NCI-H226 (cell line): ENCODE results near the gene NXPE3.

Experiments used
- DNase-seq: peaks from one replicate; pipeline ENCODE4 v3.0.0-alpha.2; 2015

NXPE3 gene

DNA sequence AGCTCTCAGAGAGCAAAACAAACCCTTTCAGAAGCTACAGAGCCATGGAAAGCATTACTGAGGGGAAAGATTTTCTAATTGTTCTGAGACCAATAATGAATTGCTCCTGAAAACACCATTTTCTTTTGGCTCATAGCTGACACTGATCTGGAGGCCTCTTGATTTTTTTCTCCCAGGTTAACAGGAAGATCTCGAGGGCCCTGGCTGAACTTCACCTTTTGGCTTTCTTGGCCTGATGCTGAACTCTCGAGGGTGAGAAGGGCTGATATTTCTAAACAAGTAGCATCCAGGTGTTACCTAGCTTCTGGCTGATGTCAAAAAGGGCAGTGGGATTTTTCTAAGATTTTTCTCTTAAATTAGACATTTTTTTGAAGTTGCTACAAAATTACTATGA, 50.4 kb downstream of the NXPE3 start:
- no peak for DNase-seq

DNA sequence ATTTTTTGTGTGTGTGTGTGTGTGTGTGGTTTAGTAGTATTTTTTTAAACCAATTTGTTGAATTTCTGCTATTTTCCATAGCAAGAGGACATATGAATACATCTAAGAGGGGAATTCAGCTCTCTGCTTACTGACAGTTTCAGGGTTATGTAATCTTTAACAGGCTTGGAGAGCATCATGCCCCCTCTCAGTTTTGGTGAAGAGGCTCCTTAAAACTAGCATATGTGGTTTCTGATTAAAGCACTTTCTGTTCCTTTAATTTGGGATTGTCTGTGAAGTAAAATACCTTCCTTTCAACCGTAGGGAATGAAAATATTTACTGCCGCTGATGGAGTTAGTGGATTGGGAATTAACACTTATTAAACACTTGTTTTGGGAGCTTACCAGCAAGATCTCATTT, 50.9 kb downstream of the NXPE3 start:
- no peak for DNase-seq

DNA sequence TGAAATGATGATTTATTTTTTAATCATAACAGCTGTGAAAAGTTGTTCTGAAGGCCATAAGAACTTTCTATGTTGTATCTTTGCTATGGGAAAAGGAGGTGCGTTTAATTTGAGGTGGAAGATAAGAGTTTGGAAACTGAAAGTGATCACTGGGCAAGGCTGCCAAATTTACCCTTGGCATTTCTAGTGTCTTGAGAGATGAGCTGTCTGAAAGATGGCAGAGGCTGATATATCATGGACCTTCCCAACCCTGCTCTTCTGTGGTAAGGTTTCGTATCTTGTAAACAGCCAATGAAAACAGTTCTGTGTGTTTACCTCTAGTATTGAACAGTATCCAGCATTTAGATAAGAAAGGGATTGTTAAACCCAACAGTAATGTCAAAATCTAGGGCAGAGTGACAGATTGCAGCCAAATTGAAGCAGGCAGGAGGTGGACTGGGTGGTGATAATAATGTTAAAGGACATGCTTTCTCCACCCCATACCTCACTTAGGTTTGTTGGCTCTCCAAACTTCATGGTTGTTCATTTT, 54.5 kb downstream of the NXPE3 start:
- DNase-seq: no peak

DNA sequence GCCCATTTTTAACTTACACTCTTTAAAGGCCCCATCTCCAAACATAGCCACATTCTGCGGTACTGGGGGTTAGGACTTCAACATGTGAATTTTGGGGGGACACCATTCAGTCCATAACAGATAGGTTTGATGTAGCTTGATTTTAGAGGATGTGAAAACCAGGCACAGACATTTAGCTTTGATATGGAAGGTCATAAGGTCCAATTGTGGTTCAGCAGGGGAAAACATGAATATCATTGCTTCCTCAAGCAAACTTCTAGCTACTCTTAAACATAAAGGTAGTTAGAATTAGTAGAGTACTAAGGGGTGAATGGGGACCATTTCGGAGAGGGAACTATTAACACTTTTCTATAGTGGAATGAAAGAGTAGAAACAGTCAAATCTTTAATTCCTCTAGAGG, 56.7 kb downstream of the NXPE3 start:
- no peak for DNase-seq

DNA sequence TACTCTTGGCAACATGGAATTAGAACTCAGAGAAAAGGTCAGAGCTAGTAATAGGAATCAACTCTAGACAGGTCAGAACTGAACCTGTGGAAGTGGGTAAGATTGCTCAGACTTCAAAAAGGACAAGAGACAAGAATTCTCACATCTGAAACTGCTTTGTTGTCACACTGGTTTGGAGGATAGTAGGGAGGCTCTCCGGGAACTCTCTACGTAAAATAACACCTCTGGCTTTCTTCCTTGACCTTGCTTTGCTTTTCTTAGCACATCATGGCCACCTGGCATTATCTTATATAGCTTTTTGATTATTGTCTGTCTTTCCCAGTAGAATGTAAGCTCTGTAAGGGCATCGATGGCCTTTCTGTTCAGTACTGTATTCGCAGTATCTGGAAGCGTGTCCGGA, 57.1 kb downstream of the NXPE3 start:
- no peak for DNase-seq

DNA sequence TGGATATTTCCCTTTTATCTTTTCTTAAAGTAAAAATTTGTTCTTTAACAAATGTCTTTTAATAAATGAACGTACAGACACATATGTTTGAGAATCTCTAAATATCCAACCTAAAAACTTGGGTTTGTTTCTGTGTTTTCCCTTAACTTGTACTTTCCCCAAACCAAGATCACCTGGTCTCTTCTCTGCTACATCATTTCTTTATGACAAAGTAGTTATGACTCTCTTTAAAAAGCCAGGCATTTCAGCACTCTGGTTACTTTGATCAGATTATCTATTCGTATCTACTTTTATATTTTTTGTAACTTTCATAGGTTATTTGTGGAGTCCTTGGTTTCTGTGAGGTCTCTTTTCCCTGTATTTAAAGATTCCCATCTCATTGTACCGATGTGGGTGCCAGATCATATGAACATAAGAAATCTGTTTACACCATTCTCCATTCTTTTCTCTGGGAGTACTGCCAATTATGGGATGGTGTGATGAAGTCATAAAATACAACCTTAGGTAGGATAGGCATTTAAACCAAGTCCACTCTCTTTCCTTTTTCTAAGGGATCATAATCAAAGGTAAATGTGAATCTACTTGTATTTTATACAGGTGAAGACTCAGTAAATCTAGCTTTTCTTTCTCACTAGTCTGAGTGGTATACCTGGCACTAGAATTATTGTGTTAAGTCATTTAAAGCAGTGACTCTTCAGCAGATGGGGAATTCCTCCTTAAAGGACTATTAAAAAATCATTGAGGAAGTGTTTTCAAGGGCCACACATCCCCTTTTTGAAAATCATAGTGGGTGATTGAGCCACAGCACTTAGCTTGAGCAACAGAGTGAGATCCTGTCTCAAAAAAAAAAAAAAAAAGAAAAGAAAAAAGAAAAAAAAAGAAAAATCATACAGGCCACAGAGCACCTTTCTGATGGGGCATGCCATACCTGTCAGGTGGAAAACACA, 57.9 kb downstream of the NXPE3 start:
- DNase-seq: peak; percentile 73

DNA sequence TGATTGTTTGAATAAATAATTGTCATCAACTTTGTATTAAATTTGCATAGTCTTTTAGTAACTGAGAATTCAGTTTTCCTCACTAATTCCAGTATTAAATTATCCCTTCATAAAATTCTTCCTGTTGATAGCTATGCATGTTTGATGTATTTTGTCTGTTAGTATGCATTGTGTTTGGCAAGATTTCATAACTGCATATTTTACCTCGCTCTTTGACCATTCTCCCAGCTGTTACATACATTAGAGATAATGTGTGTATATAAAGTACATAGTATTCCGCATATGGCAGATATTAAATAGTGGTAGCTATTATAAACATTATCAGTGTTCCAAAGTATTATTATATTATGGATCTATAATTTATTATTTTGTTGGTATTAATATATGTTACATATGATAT, 59.7 kb downstream of the NXPE3 start:
- no peak for DNase-seq

DNA sequence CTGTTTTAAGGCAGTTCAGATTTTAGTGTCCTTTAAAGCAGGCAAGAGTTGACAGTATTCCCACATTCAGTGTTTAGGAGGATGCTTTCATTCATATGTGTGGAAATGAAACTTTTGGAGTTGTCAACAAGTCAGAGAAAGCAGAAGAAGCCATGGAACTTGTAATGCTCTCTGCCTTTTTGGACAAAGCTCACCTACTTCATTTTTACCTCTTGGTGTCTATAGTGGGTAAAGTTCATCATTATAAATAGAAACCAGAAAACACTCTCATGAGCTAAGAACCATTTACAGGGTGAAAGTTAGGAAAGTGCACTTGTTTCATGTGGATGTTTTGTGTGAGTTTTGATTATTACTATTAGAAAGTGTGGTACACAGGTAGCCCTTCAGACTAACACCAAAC, 61.1 kb downstream of the NXPE3 start:
- no peak for DNase-seq

DNA sequence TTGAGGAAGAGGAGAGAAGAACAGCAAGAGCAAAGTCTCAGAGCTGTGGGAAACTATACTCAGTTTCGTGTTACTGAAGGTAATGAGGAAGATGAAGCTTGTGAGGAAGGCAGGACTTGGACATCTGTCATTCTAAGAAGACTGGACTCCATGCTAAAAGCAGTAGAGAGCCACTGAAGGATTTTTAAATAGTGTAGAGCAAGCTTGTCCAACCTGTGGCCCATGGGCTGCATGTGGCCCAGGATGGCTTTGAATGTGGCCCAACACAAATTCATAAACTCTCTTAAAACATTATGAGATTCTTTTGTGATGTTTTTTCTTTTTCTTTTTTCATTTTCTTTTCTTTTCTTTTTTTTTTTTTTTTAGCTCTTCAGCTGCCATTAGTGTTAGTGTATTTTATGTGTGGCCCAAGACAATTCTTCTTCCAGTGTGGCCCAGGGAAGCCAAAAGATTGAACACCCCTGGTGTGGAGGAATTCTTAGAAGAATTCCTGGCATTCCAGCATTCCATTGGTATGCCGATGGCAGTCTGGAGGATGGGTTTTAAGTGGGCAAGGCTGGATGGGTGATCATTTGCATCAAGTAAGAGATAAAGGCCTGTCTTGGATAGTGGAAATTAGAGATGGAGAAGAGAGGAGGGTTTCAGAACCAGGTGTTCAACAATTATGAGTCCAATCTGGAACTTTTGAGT, 63.4 kb downstream of the NXPE3 start:
- DNase-seq: peak; percentile 90

DNA sequence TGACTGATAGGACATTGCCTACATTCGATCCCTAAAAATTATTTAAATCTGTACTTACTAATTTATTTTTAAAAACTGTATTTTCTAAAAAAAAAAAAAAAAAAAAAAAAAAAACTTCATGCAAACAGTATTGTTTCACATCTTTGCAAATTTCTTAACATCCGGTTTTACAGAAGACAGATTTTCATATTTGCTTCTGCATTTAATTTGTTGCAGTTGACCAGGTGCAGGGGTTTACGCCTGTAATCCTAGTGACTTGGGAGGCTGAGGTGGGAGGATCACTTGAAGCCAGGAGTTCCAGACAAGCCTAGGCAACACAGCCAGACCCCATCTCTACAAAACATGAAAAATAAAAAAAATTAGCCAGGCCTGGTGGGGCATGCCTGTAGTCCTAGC, 63.9 kb downstream of the NXPE3 start:
- no peak for DNase-seq

DNA sequence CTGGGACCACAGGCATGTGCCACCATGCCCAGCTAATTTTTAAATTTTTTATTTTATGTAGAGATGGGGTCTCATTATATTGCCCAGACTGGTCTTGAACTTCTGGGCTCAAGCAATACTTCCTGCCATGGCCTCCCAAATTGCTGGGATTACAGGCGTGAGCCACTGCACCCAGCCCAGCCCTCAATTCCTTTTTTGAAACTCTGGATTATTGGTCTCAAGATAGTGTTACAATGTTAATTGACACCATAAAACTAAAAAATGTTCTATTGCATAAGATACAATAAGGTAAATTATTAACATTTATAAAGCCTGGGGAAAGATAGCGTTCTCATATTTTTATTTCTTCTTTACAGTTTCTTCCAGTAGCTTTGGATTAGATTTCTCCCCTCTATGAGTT, 66.4 kb downstream of the NXPE3 start:
- DNase-seq: no peak

DNA sequence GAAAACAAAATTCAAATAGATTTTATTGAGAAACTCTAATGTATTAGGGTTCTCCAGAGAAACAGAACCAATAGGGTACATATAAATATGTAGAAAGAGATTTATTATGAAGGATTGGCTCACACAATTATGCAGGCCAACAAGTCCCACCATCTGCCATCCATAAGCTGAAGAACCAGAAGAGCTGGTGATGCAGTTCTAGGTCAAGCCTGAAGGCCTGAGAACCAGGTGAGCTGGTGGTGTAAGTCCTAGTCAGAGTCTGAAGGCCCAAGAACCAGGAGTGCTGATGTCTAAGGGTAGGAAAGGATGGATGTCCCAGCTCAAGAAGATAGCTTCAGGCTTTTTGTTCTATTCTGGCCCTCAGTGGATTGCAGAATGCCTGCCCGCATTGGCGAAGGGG, 67.7 kb downstream of the NXPE3 start:
- no peak for DNase-seq

DNA sequence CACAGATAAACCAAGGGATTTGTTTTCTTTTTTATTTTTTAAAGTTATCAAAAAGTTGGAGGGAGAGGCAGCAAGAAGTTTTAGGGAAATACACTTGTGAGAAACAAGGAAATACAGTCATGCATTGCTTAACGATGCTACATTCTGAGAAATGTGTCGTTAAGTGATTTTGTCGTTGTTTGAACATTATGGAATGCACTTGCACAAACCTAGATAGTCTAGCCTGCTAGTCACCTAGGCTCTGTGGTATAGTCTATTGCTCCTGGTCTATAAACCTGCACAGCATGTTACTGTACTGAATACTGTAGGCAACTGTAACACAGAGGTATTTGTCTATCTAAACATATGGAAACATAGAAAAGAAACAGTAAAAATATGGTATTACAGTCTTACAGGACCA, 68.3 kb downstream of the NXPE3 start:
- no peak for DNase-seq

DNA sequence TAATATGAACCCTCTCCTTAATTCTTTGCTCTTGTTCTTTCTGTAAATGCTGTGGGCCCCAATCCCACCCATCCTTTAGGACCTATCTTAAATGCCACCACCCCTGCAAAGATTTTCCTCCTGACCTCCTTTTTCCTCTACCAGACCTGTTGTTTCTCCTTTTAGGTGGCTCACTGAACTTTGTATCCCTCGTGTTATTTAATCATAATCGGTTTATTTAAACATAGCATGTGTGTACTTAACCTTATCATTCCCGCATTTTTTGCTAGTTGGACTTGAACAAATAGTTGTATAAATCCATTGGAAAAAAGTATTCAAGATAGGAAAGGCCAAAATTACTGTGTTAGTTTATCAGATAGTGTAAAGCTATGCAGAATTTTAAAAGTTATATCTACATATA, 69.3 kb downstream of the NXPE3 start:
- no peak for DNase-seq

DNA sequence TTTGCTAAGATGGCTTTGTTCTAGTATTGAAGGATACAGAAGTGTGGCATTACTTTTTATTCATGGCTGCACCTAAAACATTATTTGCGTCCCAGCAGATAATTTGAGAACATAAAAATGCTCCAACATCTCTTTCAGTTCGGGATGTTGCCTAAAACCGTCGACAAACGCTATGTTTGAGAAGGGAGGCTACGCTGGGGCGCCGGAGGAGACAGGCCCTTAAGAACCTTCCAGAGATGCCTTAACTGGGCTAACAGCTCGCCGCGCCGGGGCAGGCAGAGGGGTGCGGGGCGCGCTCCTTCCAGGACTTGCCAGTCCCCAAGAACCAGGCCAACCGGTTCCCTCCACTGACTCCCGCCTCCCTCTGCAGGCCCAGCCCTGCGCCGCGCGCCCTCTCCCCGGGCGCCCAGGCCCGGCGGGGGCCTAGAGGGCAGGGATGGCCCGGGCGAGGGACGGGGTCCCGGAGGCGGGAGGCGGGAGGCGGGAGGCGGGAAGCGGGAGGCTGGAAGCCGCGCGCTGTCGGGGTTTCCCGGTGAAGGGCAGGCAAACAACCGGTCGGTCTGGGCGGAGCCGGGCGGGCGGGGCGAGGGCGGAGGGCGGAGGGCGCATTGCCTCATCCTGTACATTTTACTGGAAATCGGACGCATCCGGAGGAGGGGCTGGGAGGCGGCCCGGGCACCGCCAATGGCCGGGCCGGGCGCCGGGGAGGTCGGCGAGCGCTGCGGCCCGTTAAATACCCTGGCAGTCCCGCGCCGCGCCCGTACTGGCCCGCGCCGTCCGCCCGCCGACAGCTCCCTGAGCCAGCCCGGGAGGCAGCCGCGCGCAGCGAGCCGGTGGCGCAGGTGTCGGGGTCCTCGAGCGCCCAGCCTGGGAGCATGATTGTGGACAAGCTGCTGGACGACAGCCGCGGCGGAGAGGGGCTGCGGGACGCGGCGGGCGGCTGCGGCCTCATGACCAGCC, 70.0 kb downstream of the NXPE3 start, which contains the start of gene NFKBIZ:
Gene NFKBIZ (plus strand): TSS at position 761 of the 960 bp plus-strand sequence. CDS start 115 bp downstream, at position 876.
- DNase-seq: peak; percentile 86

DNA sequence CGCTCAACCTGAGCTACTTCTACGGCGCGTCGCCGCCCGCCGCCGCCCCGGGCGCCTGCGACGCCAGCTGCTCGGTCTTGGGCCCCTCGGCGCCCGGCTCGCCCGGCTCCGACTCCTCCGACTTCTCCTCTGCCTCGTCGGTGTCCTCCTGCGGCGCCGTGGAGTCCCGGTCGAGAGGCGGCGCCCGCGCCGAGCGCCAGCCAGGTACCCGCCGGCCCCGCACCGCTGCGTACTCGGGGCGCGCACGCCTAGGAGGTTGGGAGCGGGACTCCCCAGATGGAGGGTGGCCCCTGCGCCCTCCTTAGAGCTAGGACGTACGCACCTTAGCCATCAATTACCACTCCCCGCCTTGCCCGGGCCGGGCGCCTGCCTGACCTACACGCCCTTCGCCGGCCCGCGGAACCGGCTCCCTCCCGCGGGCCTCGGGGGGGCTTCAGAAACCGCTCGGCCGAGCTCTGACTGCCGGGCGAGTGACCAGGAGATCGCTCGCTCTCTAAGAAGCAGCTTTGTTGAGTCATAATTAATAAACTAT, 70.8 kb downstream of the NXPE3 start:
- peak; percentile 5 for DNase-seq

DNA sequence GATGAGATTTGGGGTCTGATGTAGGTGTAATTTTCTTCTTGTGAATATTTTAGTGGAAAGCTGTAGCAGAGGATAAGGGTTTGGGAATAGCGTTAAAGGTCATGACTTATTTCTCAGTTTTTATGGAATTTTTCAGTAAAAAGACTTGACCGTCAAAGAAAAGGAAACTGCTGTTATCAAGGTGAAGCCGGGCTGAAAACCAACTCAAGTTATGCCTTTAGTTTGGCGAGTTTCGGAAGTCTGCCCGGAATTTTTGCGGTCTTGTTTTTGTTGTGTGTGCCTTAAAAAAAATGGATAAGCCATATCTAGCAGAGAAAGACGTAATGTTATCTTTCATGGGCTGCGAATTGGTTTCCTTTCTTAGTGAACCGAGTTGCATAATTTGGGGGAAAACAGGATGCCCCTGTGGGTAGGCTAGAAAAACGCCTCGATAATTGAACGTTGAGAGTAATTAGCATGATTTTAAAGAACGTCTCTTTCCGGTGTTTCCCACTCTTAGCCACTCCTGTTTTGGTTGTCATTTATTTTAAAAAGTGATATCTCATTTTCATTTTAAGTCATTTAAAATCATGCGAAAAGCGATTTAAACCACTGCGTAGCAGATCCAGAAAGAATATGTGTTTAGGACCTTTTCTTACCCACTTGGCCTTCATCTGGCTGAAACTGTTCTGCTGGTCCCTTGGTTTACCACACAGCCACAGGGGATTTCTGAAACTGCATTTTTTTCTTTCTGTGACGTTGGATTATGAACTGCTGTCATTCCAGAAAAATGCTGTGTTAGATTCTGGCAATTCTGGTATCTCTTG, 71.4 kb downstream of the NXPE3 start:
- peak; percentile 30 for DNase-seq

DNA sequence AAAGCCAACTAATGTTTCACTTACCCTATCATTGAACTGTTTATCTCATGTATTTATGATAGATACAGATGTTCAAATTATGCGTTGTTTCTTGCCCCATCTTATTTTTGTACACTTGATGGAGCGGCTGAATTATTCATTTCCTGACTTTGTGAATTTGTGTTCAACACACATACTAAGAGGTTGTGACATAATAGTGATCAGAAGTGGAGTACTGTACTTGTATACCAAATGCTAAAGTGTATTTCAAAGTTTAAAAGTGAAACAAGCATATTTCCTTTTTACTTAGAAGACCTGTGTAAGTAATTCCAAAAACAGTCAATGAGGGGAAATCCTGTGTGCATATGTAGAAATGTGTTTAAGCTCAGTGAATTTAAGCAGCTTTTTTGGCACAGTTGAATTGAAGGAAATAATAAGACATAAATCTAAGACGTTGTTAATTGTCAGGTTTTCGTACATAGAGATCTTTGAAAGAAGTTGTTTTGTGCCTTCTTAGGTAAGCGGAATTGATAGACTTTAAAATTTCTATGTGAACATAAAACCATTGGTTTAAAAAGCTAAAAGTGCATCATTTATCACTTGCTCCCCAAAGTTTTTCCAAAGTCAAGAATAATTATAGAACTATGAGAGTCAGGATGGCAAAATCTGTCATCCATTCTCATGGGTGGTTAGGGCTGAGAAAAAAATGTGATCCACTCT, 72.2 kb downstream of the NXPE3 start:
- DNase-seq: no peak

DNA sequence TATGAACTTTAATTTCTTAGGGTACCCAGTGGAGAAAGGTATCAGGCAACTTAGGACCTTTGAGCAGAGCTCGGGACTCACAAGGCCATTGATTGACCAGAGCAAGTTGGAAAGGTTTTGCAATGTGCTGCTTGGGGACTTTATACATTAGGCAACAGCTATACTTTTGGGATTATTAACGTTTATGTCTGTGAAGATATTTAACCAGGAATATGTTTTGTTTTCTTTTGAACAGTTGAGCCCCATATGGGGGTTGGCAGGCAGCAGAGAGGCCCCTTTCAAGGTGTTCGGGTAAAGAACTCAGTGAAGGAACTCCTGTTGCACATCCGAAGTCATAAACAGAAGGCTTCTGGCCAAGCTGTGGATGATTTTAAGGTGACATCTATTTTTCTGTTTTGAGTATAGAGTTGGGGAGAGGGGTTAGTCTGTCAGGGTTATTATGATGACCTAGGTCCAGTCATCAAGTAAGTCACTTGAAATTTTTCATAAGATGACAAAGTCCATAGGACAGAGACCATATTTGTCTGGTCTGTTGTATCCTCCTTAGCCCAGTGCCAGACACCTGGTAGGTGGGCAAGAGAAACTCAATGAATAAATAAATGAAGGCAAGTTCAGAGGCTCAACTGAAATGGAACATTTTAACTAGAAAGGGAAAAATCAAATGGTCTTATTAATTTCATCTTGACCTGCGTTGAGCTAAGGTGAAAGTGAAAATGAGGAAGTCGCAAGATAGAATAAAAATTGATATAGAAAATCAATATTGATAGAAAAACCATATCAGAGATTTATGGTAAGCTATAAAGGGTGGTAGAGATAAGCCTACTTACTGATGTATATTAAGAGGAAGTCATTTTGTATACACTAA, 73.1 kb downstream of the NXPE3 start:
- no peak for DNase-seq
